ENCODE results near the gene KCNAB2. TPM values are rescaled to one million over a fixed set of nuclear protein-coding genes. Genes with fewer than 3 reads are reported as not detected.

The KCNAB2 gene
- total RNA-seq, 2 donors from 2014 or later, result 4.7 to 6.4 TPM

- Histone ChIP-seq H3K27ac (peak overlapping the region; percentile 57), H3K36me3 (no peaks in the 10 kb centered on the region), H3K4me1 (peaks cover 3% of the 10 kb centered on the region), H3K4me3 (peak overlapping the region; percentile 38), H3K9me3 (no peaks in the 10 kb centered on the region), H3K27me3 (no peaks in the 10 kb centered on the region), H3K9ac (ENCODE audit: low read depth in 2 of 2, low read length in 2 of 2) (peak overlapping the region; percentile 64 to 70)
- TF ChIP-seq CTCF (IDR thresholded peaks at IDR 0.05), result no peak
- DNase-seq, result peak; percentile 90
- intact Hi-C loops (cut with DNase I), result no loop called here
These were observed 19.4 kb upstream of the KCNAB2 start for GRCh38 chr1:6026095-6026809.

- intact Hi-C loops (cut with DNase I), result no loop called here
- H3K4me1 ChIP-seq, result peaks cover 3% of the 10 kb centered on the region
- H3K36me3 ChIP-seq, result no peaks in the 10 kb centered on the region
- no peaks in the 10 kb centered on the region for H3K27me3 ChIP-seq
- no peak for TF ChIP-seq CTCF (IDR thresholded peaks at IDR 0.05)
- H3K9me3 ChIP-seq, result no peaks in the 10 kb centered on the region
- peak overlapping the region in 1 of 2 donors; percentile 70 for H3K9ac ChIP-seq (ENCODE audit: low read depth in 2 of 2, low read length in 2 of 2)
- H3K4me3 ChIP-seq, result peak overlapping the region; percentile 38
- H3K27ac ChIP-seq, result peak overlapping the region; percentile 55
- no peak for DNase-seq
These were observed 18.1 kb upstream of the KCNAB2 start for GRCh38 chr1:6027591-6027990.

GRCh38 chr1:6028042-6028850 lies 17.4 kb upstream of the KCNAB2 start:
- peak; percentile 34 for DNase-seq
- intact Hi-C loops (cut with DNase I), result no loop called here

GRCh38 chr1:6029351-6029750 lies 16.3 kb upstream of the KCNAB2 start:
- no peak for TF ChIP-seq CTCF (IDR thresholded peaks at IDR 0.05)
- Histone ChIP-seq H3K9ac (ENCODE audit: low read depth in 2 of 2, low read length in 2 of 2) (no peak overlapping the region), H3K27me3 (no peaks in the 10 kb centered on the region), H3K36me3 (no peaks in the 10 kb centered on the region), H3K9me3 (no peaks in the 10 kb centered on the region), H3K4me3 (no peak overlapping the region), H3K27ac (no peak overlapping the region), H3K4me1 (peaks cover 3% of the 10 kb centered on the region)
- intact Hi-C loops (cut with DNase I), result no loop called here
- no peak for DNase-seq

More at GRCh38 chr1:6028042-6028850, 17.4 kb upstream of the KCNAB2 start:
- Histone ChIP-seq H3K4me3 (peak overlapping the region; percentile 38), H3K36me3 (no peaks in the 10 kb centered on the region), H3K4me1 (peaks cover 3% of the 10 kb centered on the region), H3K9ac (ENCODE audit: low read depth in 2 of 2, low read length in 2 of 2) (no peak overlapping the region), H3K27me3 (no peaks in the 10 kb centered on the region), H3K27ac (peak overlapping the region; percentile 55), H3K9me3 (no peaks in the 10 kb centered on the region)
- TF ChIP-seq CTCF (IDR thresholded peaks at IDR 0.05), result no peak

- no peak for DNase-seq
- H3K27ac ChIP-seq, result no peak overlapping the region
- no peak overlapping the region for H3K4me3 ChIP-seq
- intact Hi-C loops (cut with DNase I), result no loop called here
- H3K36me3 ChIP-seq, result no peaks in the 10 kb centered on the region
- H3K9me3 ChIP-seq, result no peaks in the 10 kb centered on the region
- no peaks in the 10 kb centered on the region for H3K27me3 ChIP-seq
- H3K9ac ChIP-seq (ENCODE audit: low read depth in 2 of 2, low read length in 2 of 2), result no peak overlapping the region
- peaks cover 3% of the 10 kb centered on the region for H3K4me1 ChIP-seq
- no peak for TF ChIP-seq CTCF (IDR thresholded peaks at IDR 0.05)
These were observed 15.6 kb upstream of the KCNAB2 start for GRCh38 chr1:6030132-6030531.
